CD4-positive, alpha-beta T cell (primary cell): ENCODE measurements around the gene FCN1. TPM values are rescaled to one million over a fixed set of nuclear protein-coding genes. Genes with fewer than 3 reads are reported as not detected.

Experiments
- ATAC-seq: fragments of 200-7000 bp; cut with Tn5 transposase; one replicate; pipeline ENCODE4 v1.10.0; 2022; ENCODE audit warnings: mild to moderate bottlenecking; ENCODE audit not compliant: poor library complexity
- CTCF ChIA-PET: fragments of 350-600 bp; sonication (Branson Sonifier 250); formaldehyde crosslinking; loops from one replicate; lab custom pipeline; 2021; ENCODE audit warnings: antibody characterized with exemption, inconsistent platforms; lab: Charles Lee
- POLR2A ChIA-PET: fragments of 350-600 bp; sonication (Branson Sonifier 250); formaldehyde crosslinking; loops from one replicate; lab custom pipeline; 2021; ENCODE audit warnings: antibody characterized with exemption, inconsistent platforms; lab: Charles Lee
- DNase-seq, 14 experiments: peaks; one replicate each; pipeline ENCODE4 v3.0.0-alpha.2; 2013 to 2020; ENCODE audit warnings: mixed read lengths in 2 of 14
- H3K27ac ChIP-seq, 2 donors: one replicate each; pipeline versions ENCODE4 v1.5.1 to v1.7.0; 2013; ENCODE audit warnings: low read length in 2 of 2, low read depth in 1 of 2, mild to moderate bottlenecking in 1 of 2
- H3K27me3 ChIP-seq, 2 experiments: 1 replicate in 1 of 2; 2 replicates in 1 of 2; pipeline versions ENCODE4 v1.6.1 to v1.7.0; 2013; ENCODE audit warnings: low read length in 2 of 2, control low read depth in 1 of 2, mild to moderate bottlenecking in 1 of 2, moderate library complexity in 1 of 2; ENCODE audit not compliant: insufficient read depth in 2 of 2, control insufficient read depth in 1 of 2
- H3K36me3 ChIP-seq: one replicate; pipeline ENCODE4 v1.6.1; 2013; ENCODE audit warnings: low read length, control low read depth; ENCODE audit not compliant: insufficient read depth
- H3K4me1 ChIP-seq: one replicate; pipeline ENCODE4 v1.6.1; 2013; ENCODE audit warnings: low read length, control low read depth; ENCODE audit not compliant: insufficient read depth
- H3K4me3 ChIP-seq: one replicate; pipeline ENCODE4 v1.5.1; 2013; ENCODE audit warnings: mild to moderate bottlenecking, low read length, moderate library complexity
- H3K9me3 ChIP-seq, 2 experiments: 1 replicate in 1 of 2; 2 replicates in 1 of 2; pipeline versions ENCODE4 v1.6.1 to v1.7.0; 2013; ENCODE audit warnings: low read length in 2 of 2, mild to moderate bottlenecking in 2 of 2, control low read depth in 1 of 2, moderate library complexity in 1 of 2; ENCODE audit not compliant: control insufficient read depth in 1 of 2, insufficient read depth in 1 of 2
- H3K27ac Mint-ChIP-seq: one replicate; pipeline ENCODE4 v1.8.0; 2020; ENCODE audit warnings: mixed read lengths
- H3K27me3 Mint-ChIP-seq: one replicate; pipeline ENCODE4 v1.8.0; 2021; ENCODE audit warnings: mixed read lengths
- H3K36me3 Mint-ChIP-seq: one replicate; pipeline ENCODE4 v1.8.0; 2021; ENCODE audit warnings: low read depth, mixed read lengths
- H3K4me1 Mint-ChIP-seq: one replicate; pipeline ENCODE4 v1.8.0; 2021; ENCODE audit warnings: low read depth, mixed read lengths
- H3K4me3 Mint-ChIP-seq: one replicate; pipeline ENCODE4 v1.8.0; 2020; ENCODE audit warnings: mild to moderate bottlenecking, mixed read lengths
- H3K9me3 Mint-ChIP-seq: one replicate; pipeline ENCODE4 v1.8.0; 2020; ENCODE audit warnings: mixed read lengths
- CTCF ChIP-seq: fragments of 200-600 bp; IDR thresholded peaks from one replicate; pipeline ENCODE4 v1.8.0; 2022; ENCODE audit warnings: antibody characterized with exemption, mild to moderate bottlenecking
- intact Hi-C, 2 experiments: fragments of 100-400 bp; cut with DNase I in 1 of 2; cut with micrococcal nuclease in 1 of 2; formaldehyde crosslinking; loops; one replicate each; pipeline versions ENCODE4 v1.15.1 to v1.9.0; 2023 to 2025; cut with DNase I, micrococcal nuclease
- total RNA-seq, 174 experiments: library from RNA in 2 of 174; stranded (reverse) in 2 of 174; gene quantifications; one replicate each; pipeline ENCODE4 v1.2.3 and lab custom pipeline; 2021 to 2026

Gene FCN1
- total RNA-seq, 2 experiments from 2014 or later: 9.9 to 10.5 TPM

DNA sequence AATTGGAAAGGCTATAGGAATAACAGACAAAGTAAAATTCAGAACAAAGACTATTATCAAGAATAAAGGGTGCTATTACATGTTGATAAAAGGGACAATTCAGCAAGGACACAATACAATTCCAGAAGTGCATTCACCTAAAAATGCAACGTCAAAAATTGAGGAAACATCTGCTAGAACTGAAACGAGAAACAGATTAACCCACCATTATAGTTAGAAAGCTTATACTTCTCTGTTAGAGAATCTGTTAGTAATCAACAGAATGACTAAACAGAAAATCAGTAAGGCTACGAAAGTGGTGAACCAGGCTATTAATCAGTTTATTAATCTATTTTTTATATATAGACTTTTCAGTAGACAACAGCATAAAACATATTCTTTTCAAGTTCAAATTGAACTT lies 14.8 kb downstream of the FCN1 start:
- H3K4me3 Mint-ChIP-seq: no peak overlapping the region
- no peaks in the 10 kb centered on the region for H3K9me3 Mint-ChIP-seq
- H3K9me3 ChIP-seq: peaks cover 0 to 7% of the 10 kb centered on the region in 2 experiments
- no peaks in the 10 kb centered on the region for H3K4me1 ChIP-seq
- no peaks in the 10 kb centered on the region for H3K4me1 Mint-ChIP-seq
- ChIA-PET CTCF (no interaction called here), POLR2A (no interaction called here)
- H3K4me3 ChIP-seq: no peak overlapping the region
- ATAC-seq (no peak), DNase-seq (no peak)
- intact Hi-C loops: no loop called here
- no peaks in the 10 kb centered on the region for H3K27me3 ChIP-seq
- no peaks in the 10 kb centered on the region for H3K36me3 ChIP-seq
- no peak overlapping the region for H3K27ac ChIP-seq
- H3K36me3 Mint-ChIP-seq: no peaks in the 10 kb centered on the region
- H3K27ac Mint-ChIP-seq: no peak overlapping the region
- no peak for TF ChIP-seq CTCF
- H3K27me3 Mint-ChIP-seq: peaks cover under 1% of the 10 kb centered on the region

- CTCF ChIA-PET: no interaction called here
- intact Hi-C loops: no loop called here
Observed at GRCh38 chr9:134899818-134900217, 17.9 kb downstream of the FCN1 start.

GRCh38 chr9:134899168-134899567 lies 18.5 kb downstream of the FCN1 start:
- H3K4me1 Mint-ChIP-seq: no peaks in the 10 kb centered on the region
- ChIA-PET CTCF (interaction anchor here (0.8 kb wide), 1 partner anchor 11 kb away, joined by 3 read pairs; no protein-coding TSS in a partner anchor), POLR2A (no interaction called here)
- H3K36me3 Mint-ChIP-seq: no peaks in the 10 kb centered on the region
- H3K27me3 Mint-ChIP-seq: peaks cover 12% of the 10 kb centered on the region
- H3K27ac ChIP-seq: no peak overlapping the region
- H3K27ac Mint-ChIP-seq: no peak overlapping the region
- no peaks in the 10 kb centered on the region for H3K9me3 Mint-ChIP-seq
- peaks cover 0 to 7% of the 10 kb centered on the region in 2 experiments for H3K9me3 ChIP-seq
- ATAC-seq: no peak
- intact Hi-C loops: no loop called here
- H3K36me3 ChIP-seq: no peaks in the 10 kb centered on the region
- H3K4me3 Mint-ChIP-seq: no peak overlapping the region
- H3K4me1 ChIP-seq: no peaks in the 10 kb centered on the region
- TF ChIP-seq CTCF: no peak
- peaks cover 0 to 4% of the 10 kb centered on the region in 2 experiments for H3K27me3 ChIP-seq
- no peak overlapping the region for H3K4me3 ChIP-seq
- no peak for DNase-seq

More at GRCh38 chr9:134899818-134900217, 17.9 kb downstream of the FCN1 start:
- ATAC-seq: no peak
- no peak for TF ChIP-seq CTCF
- H3K27me3 ChIP-seq: peaks cover 0 to 4% of the 10 kb centered on the region in 2 experiments
- no peak overlapping the region for H3K27ac ChIP-seq
- Mint-ChIP-seq H3K36me3 (no peaks in the 10 kb centered on the region), H3K27me3 (peaks cover 11% of the 10 kb centered on the region), H3K4me3 (no peak overlapping the region), H3K27ac (no peak overlapping the region), H3K9me3 (no peaks in the 10 kb centered on the region), H3K4me1 (no peaks in the 10 kb centered on the region)
- peaks cover 0 to 7% of the 10 kb centered on the region in 2 experiments for H3K9me3 ChIP-seq
- no peak for DNase-seq
- H3K4me1 ChIP-seq: no peaks in the 10 kb centered on the region
- POLR2A ChIA-PET: no interaction called here
- H3K36me3 ChIP-seq: no peaks in the 10 kb centered on the region
- H3K4me3 ChIP-seq: no peak overlapping the region
